ENCODE results near the gene DPF3.

The DPF3 gene

GRCh38 chr14:72893636-72894322, at the start of gene DPF3:
TSS of gene DPF3 (minus strand) at chr14:72894101. CDS start at chr14:72894088, 13 bp downstream.
- peak; percentile 85 for DNase-seq (ENCODE audit: low read depth)
- TF ChIP-seq CTCF (IDR thresholded peaks at IDR 0.05; ENCODE audit: low read depth, low read length, missing control alignments) = no peak
- peak within 1 kb of the TSS; percentile 85 for H3K4me3 ChIP-seq (ENCODE audit: low read depth, low read length)

- no peak for TF ChIP-seq CTCF (IDR thresholded peaks at IDR 0.05; ENCODE audit: low read depth, low read length, missing control alignments)
- no peak for DNase-seq (ENCODE audit: low read depth)
- H3K4me3 ChIP-seq (ENCODE audit: low read depth, low read length) = no peak overlapping the region
Observed at GRCh38 chr14:72942934-72943333, 49.0 kb upstream of the DPF3 start.

- DNase-seq (ENCODE audit: low read depth) = no peak
- TF ChIP-seq CTCF (IDR thresholded peaks at IDR 0.05; ENCODE audit: low read depth, low read length, missing control alignments) = no peak
- no peak overlapping the region for H3K4me3 ChIP-seq (ENCODE audit: low read depth, low read length)
Observed at GRCh38 chr14:72941286-72941985, 47.5 kb upstream of the DPF3 start.

GRCh38 chr14:72939630-72940029, 45.7 kb upstream of the DPF3 start:
- no peak overlapping the region for H3K4me3 ChIP-seq (ENCODE audit: low read depth, low read length)
- DNase-seq (ENCODE audit: low read depth) = no peak
- no peak for TF ChIP-seq CTCF (IDR thresholded peaks at IDR 0.05; ENCODE audit: low read depth, low read length, missing control alignments)

- DNase-seq (ENCODE audit: low read depth) = no peak
- no peak for TF ChIP-seq CTCF (IDR thresholded peaks at IDR 0.05; ENCODE audit: low read depth, low read length, missing control alignments)
- H3K4me3 ChIP-seq (ENCODE audit: low read depth, low read length) = no peak overlapping the region
Observed at GRCh38 chr14:72932893-72933292, 39.0 kb upstream of the DPF3 start.

- no peak for DNase-seq (ENCODE audit: low read depth)
- H3K4me3 ChIP-seq (ENCODE audit: low read depth, low read length) = no peak overlapping the region
- TF ChIP-seq CTCF (IDR thresholded peaks at IDR 0.05; ENCODE audit: low read depth, low read length, missing control alignments) = no peak
Observed at GRCh38 chr14:72929316-72930080, 35.6 kb upstream of the DPF3 start.

All from GM12864 (cell line).